Retinal pigment epithelial cell (primary cell): Measurements from ENCODE around the gene VPS33B.

ENCODE experiments used
- DNase-seq: peaks from one replicate; pipeline ENCODE4 v3.0.0-alpha.2; 2010; ENCODE audit warnings: low read depth
- H3K4me3 ChIP-seq: 2 replicates; pipeline ENCODE4 v1.5.1; 2011; ENCODE audit warnings: mild to moderate bottlenecking, low read length, control low read depth, moderate library complexity
- CTCF ChIP-seq: conservative IDR thresholded peaks from 2 replicates; pipeline ENCODE4 v1.5.1; 2011; ENCODE audit warnings: low read depth, low read length, control low read depth, inconsistent platforms

Gene VPS33B

GRCh38 chr15:91007266-91007665, 15.1 kb downstream of the VPS33B start:
- no peak for TF ChIP-seq CTCF
- DNase-seq = no peak
- H3K4me3 ChIP-seq = no peak overlapping the region

- no peak for DNase-seq
- H3K4me3 ChIP-seq = no peak overlapping the region
- TF ChIP-seq CTCF = no peak
These were observed 21.2 kb downstream of the VPS33B start for GRCh38 chr15:91001209-91001608.

- no peak overlapping the region for H3K4me3 ChIP-seq
- TF ChIP-seq CTCF = no peak
- no peak for DNase-seq
These were observed 23.7 kb downstream of the VPS33B start for GRCh38 chr15:90998737-90999136.

- peak within 1 kb of the TSS; percentile 90 for H3K4me3 ChIP-seq
- no peak for TF ChIP-seq CTCF
- DNase-seq = peak; percentile 90
These were observed 27.7 kb downstream of the VPS33B start, which contains the start of gene PRC1 for GRCh38 chr15:90994417-90995311. Gene PRC1, minus strand, starts transcription at chr15:90994535. Its CDS starts 118 bp downstream, at chr15:90994417.

GRCh38 chr15:90994059-90994416, 28.4 kb downstream of the VPS33B start:
- H3K4me3 ChIP-seq = peak overlapping the region; percentile 90
- no peak for DNase-seq
- TF ChIP-seq CTCF = no peak

- TF ChIP-seq CTCF = no peak
- H3K4me3 ChIP-seq = no peak overlapping the region
These were observed 30.7 kb downstream of the VPS33B start for GRCh38 chr15:90991587-90992285.

More at GRCh38 chr15:90991587-90992285, 30.7 kb downstream of the VPS33B start:
- DNase-seq = no peak
